KBM-7 (cell line): ENCODE data around the gene HSDL1.
A peak's percentile ranks its signal among the peaks of the same experiment; 100 is the strongest.

Experiments
- DNase-seq: peaks from one replicate; pipeline ENCODE4 v3.0.0-alpha.2; 2015
- in situ Hi-C: fragments of 300-500 bp; cut with MboI; formaldehyde crosslinking; loops from 2 replicates; pipeline ENCODE4 v1.14.3; 2020; ENCODE audit warnings: low sequenced_read_pairs, low pct_unique_long_range_greater_than_20kb, mixed read lengths

The HSDL1 gene

GRCh38 chr16:84087001-84087400 is 58.0 kb downstream of the HSDL1 start:
- no peak for DNase-seq
- in situ Hi-C loops: no loop called here

- no peak for DNase-seq
Observed at GRCh38 chr16:84086341-84086740, 58.6 kb downstream of the HSDL1 start.

GRCh38 chr16:84085773-84086172 is 59.2 kb downstream of the HSDL1 start:
- in situ Hi-C loops: no loop called here
- DNase-seq: peak; percentile 36

More at GRCh38 chr16:84086341-84086740, 58.6 kb downstream of the HSDL1 start:
- in situ Hi-C loops: no loop called here

GRCh38 chr16:84085271-84085667 is 59.7 kb downstream of the HSDL1 start:
- in situ Hi-C loops: no loop called here

GRCh38 chr16:84084570-84085270 is 60.3 kb downstream of the HSDL1 start:
- DNase-seq: peak; percentile 65
- in situ Hi-C loops: no loop called here

More at GRCh38 chr16:84085271-84085667, 59.7 kb downstream of the HSDL1 start:
- no peak for DNase-seq

DNA sequence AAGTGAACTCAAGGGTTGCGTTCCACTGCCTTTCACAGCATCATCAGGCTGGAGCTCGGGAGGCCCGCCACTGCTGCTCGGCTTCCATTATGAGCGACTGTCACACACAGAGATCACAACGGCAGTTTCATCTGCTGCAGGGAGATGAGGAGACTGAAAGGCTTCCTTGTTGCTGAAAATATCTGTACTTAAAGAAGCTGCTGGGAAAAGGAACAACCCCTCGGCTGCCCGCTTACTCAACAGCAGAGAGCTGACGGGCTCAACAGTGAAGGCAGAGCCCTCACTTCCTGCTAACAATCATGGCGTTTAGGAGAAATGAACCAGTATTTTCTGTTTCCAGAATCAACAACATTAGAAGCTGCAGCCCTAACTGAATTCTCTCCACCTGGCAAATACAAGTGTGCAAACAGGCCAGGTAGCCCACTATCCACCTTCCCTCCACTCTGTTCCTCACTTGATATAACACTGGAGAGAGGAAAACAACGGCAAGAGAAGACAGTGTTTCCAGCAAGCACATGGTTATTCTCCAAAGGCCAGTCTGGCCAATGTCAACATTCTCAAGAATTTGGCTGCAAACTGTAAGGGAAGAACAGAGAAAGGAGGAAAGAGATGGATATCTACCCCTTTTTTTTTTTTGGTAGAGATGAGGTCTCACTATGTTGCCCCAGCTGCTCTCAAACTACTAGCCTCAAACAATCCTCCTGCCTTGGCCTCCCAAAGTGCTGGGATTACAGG is 62.0 kb downstream of the HSDL1 start:
- in situ Hi-C loops: no loop called here
- no peak for DNase-seq

GRCh38 chr16:84082110-84082509 is 62.9 kb downstream of the HSDL1 start:
- in situ Hi-C loops: no loop called here
- no peak for DNase-seq

DNA sequence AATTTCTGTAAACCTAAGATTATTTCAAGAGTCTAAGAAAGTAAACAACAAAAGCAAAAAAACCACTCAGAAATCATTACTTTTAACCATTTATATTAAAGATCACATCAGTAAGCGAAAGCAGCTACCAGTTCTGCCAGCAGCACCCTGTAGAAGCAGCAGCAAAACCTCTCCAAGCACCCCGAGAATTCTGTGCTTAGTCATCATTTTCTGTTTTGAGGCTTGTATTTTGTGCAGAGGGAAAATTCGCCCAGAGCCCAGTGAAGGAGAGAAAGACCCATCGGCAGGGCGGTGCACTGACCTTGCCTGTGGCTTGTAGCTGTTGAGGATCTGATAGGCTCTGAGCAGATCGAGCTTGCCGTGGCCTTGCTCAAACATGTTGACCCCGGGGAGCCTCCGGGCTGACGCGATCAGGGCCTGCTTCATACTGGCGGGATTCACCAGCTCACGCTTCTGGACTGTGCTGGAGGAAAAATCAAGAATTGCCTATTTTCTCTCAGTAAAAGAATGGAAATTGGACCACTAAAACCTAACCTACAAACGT is 63.5 kb downstream of the HSDL1 start:
- in situ Hi-C loops: no loop called here

DNA sequence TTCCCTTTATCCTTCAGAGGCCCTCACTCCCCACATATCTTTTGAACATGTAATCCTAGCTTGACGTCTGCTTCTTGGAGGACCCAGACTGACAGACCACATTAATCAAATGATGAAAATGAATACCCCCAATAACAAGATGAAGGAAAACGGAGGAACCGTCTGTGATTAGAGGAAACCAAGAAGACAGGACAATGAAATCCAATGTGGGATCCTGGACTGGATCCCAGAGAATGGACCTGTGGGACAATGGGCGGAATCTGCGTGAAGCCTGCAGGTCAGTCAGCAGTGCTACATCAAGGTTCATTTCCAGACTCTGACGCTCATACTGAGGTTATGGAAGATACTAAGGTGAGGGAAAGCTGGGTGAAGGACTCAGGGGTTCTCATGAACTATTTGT is 64.2 kb downstream of the HSDL1 start:
- DNase-seq: no peak
- in situ Hi-C loops: no loop called here

More for the DNA sequence above, 63.5 kb downstream of the HSDL1 start:
- no peak for DNase-seq

DNA sequence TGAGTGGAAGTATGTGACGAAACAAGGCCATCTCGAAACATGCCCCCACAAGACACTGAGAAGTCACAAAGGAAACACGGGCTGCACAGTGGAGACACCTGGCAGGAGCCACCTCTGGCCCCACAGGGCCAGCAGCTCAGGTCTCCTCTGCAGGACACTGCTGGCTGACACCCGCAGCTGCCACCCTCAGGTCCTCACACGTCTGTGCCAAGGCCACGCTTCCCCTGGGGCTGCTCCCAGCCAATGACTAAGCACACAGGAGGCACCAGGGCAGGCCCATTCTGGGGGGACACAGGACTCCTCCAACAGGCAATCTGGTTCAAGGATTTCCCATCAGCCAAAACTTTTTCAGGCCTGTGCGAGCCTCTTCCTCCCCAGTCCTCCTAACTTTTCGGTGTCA is 64.6 kb downstream of the HSDL1 start:
- in situ Hi-C loops: no loop called here
- no peak for DNase-seq

DNA sequence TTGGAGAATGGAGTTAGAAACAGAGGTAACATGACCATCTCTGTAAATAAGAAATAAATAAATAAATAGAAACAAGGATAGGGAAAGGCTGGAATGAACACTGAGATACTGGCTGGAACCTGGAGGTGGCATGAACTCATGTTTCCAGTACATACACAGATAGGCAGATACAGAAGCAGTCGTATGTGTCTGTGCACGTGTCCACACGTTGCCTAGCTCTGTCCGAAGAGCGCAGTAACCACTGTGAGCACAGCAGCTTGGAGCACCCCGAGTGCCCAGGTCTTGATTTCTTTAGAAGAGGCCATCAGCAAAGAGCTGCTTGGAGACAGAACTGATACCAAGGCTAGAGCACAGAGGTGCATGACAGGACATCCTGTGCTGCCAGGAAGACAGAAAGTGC is 65.3 kb downstream of the HSDL1 start:
- DNase-seq: no peak
- in situ Hi-C loops: no loop called here

DNA sequence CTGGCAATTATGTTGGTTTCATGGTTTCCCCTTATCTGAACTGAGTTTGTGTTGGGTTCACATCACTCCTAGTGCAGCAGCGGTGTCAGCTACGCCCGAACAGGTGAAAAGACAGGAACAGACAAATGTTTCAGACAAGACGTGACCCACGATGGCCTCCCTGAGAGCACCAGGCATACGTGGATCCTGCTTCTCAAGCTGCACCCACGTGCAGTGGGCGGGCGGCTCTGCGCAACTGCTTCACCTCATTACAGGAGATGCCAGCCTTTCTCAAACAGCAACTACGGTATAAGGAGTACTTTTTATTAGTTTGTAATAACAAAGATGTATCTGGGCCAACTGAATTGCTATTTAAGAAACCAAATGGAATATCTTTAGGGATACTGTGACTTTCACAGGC is 69.6 kb downstream of the HSDL1 start:
- in situ Hi-C loops: no loop called here
- no peak for DNase-seq

GRCh38 chr16:84074721-84075120 is 70.3 kb downstream of the HSDL1 start:
- in situ Hi-C loops: no loop called here
- DNase-seq: no peak
